ENCODE measurements around the gene RBM11.
"Not testable (repeated sequence)": the region's sequence is repeated elsewhere in the genome, so short reads cannot be mapped to it uniquely, and the experiment has no call there.

The RBM11 gene, protein sequence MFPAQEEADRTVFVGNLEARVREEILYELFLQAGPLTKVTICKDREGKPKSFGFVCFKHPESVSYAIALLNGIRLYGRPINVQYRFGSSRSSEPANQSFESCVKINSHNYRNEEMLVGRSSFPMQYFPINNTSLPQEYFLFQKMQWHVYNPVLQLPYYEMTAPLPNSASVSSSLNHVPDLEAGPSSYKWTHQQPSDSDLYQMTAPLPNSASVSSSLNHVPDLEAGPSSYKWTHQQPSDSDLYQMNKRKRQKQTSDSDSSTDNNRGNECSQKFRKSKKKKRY

GRCh38 chr21:14215971-14216641 lies at the start of gene RBM11:
Gene RBM11, plus strand, starts transcription at chr21:14216157. Its CDS starts 30 bp downstream, at chr21:14216187.
- peaks cover 2% of the 10 kb centered on the region for H3K27me3 Mint-ChIP-seq
- peak; percentile 83 for DNase-seq

DNA sequence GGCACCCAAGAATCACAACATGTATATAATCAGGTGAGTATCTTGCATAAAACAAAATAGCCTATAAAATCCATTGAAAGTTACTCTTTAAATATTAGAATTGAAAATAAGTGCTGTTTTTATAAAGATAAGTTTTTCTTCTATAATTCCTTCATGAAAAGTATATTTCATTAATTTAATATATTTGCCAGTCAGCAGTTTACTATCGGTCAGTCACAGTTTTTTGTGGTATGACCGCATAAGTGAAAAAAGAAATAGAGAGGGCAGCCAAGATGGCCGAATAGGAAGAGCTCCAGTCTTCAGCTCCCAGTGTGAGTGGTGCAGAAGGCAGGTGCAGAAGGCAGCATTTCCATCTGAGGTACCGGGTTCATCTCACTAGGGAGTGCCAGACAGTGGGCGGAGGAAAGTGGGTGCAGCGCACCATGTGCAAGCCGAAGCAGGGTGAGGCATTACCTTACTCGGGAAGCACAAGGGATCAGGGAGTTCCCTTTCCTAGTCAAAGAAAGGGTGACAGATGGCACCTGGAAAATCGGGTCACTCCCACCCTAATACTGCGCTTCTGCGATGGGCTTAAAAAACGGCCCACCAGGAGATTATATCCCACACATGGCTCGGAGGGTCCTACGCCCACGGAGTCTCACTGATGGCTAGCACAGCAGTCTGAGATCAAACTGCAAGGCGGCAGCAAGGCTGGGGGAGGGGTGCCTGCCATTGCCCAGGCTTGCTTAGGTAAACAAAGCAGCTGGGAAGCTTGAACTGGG lies 49.3 kb upstream of the RBM11 start:
- not testable (repeated sequence) for ATAC-seq; H3K36me3 Mint-ChIP-seq (ENCODE audit: low read depth); H3K4me3 Mint-ChIP-seq; H3K27ac Mint-ChIP-seq; DNase-seq; H3K9me3 Mint-ChIP-seq; H3K27me3 Mint-ChIP-seq; H3K4me1 Mint-ChIP-seq

More at GRCh38 chr21:14215971-14216641, at the start of gene RBM11:
- H3K27ac Mint-ChIP-seq, result no peak within 1 kb of the TSS
- H3K4me1 Mint-ChIP-seq, result peaks cover 9% of the 10 kb centered on the region
- peak; percentile 98 for ATAC-seq
- peak within 1 kb of the TSS; percentile 81 for H3K4me3 Mint-ChIP-seq
- H3K9me3 Mint-ChIP-seq, result no peaks in the 10 kb centered on the region
- H3K36me3 Mint-ChIP-seq (ENCODE audit: low read depth), result no peaks in the 10 kb centered on the region

DNA sequence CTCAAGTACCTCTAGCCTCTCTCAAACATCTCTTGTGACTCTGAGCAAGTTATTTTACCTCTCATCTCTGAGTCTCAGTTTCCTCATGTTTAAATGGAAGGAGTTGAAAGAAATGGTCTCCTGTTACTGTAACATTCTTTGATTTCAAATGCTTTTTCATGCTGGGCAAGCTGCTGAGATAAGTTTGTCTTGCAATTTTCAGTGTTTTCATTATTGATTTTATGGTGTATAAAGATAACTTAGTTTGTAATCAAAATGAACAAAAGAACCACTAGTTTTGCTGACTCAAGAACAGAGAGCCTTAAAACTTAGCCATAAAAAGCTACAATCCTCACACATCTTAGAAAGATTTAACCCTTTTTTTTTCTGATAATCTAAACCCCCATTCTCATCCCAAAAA lies 9.7 kb upstream of the RBM11 start:
- H3K27me3 Mint-ChIP-seq, result peaks cover 6% of the 10 kb centered on the region
- no peaks in the 10 kb centered on the region for H3K4me1 Mint-ChIP-seq
- DNase-seq (no peak), ATAC-seq (no peak)
- H3K4me3 Mint-ChIP-seq, result no peak overlapping the region
- H3K36me3 Mint-ChIP-seq (ENCODE audit: low read depth), result no peaks in the 10 kb centered on the region
- no peaks in the 10 kb centered on the region for H3K9me3 Mint-ChIP-seq
- no peak overlapping the region for H3K27ac Mint-ChIP-seq

- no peak within 1 kb of the TSS for H3K4me3 Mint-ChIP-seq
- no peak within 1 kb of the TSS for H3K27ac Mint-ChIP-seq
- no peaks in the 10 kb centered on the region for H3K9me3 Mint-ChIP-seq
- H3K27me3 Mint-ChIP-seq, result peaks cover 6% of the 10 kb centered on the region
- DNase-seq (no peak), ATAC-seq (no peak)
- no peaks in the 10 kb centered on the region for H3K4me1 Mint-ChIP-seq
- no peaks in the 10 kb centered on the region for H3K36me3 Mint-ChIP-seq (ENCODE audit: low read depth)
Measured at GRCh38 chr21:14210738-14211137, 5.2 kb upstream of the RBM11 start, which contains the start of gene LIPI. Gene LIPI, minus strand, starts transcription at chr21:14210955. Its CDS starts 110 bp downstream, at chr21:14210845.

GRCh38 chr21:14213164-14213563 lies 2.8 kb upstream of the RBM11 start:
- Mint-ChIP-seq H3K27me3 (peaks cover 3% of the 10 kb centered on the region), H3K9me3 (no peaks in the 10 kb centered on the region), H3K4me1 (peaks cover 9% of the 10 kb centered on the region), H3K36me3 (ENCODE audit: low read depth) (no peaks in the 10 kb centered on the region), H3K27ac (no peak overlapping the region), H3K4me3 (no peak overlapping the region)
- ATAC-seq, result no peak
- DNase-seq, result no peak

DNA sequence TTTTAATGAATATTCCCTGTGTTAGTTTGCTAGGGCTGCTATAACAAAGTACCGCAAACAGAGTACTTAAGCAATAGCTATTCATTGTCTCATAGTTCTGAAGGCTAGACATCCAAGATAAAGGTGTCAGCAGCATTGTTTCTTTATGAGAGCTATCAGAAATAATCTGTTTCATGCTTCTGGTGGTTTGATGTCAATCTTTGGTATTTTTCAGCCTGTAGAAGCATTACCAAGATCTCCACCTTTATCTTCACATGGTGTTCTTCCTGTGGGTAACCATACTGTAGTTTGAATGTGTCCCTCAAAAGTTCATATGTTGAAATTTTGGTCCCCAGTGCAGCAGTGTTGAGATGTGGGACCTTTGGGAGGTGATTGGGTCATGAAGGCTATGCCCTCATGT lies 7.4 kb downstream of the RBM11 start:
- no peak for ATAC-seq
- no peak for DNase-seq
- H3K27ac Mint-ChIP-seq, result no peak overlapping the region
- no peaks in the 10 kb centered on the region for H3K4me1 Mint-ChIP-seq
- no peaks in the 10 kb centered on the region for H3K27me3 Mint-ChIP-seq
- peaks cover 11% of the 10 kb centered on the region for H3K36me3 Mint-ChIP-seq (ENCODE audit: low read depth)
- no peaks in the 10 kb centered on the region for H3K9me3 Mint-ChIP-seq
- no peak overlapping the region for H3K4me3 Mint-ChIP-seq

- Mint-ChIP-seq H3K4me3 (no peak overlapping the region), H3K9me3 (peaks cover 17% of the 10 kb centered on the region), H3K27me3 (no peaks in the 10 kb centered on the region), H3K27ac (no peak overlapping the region), H3K4me1 (no peaks in the 10 kb centered on the region), H3K36me3 (ENCODE audit: low read depth) (peaks cover 11% of the 10 kb centered on the region)
- DNase-seq (no peak), ATAC-seq (no peak)
Measured at GRCh38 chr21:14229399-14229798, 13.4 kb downstream of the RBM11 start.

DNA sequence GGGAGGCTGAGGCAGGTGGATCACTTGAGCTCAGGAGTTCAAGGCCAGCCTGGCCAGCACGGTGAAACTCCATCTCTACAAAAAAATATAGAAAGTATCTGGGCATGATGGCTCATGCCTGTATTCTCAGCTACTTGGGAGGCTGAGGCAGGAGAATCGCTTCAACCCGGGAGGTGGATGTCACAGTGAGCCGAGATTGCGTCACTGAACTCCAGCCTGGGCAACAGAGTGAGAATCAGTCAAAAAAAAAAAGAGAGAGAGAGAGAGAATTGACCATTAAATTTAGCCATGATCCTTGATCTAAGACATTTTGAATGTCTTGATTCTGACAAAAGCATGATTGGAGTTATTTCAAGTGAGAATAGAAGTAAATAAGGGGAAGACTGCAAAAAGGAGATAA lies 19.1 kb downstream of the RBM11 start:
- Mint-ChIP-seq H3K27ac (no peak overlapping the region), H3K36me3 (ENCODE audit: low read depth) (no peaks in the 10 kb centered on the region), H3K4me3 (no peak overlapping the region), H3K27me3 (peaks cover 8% of the 10 kb centered on the region), H3K9me3 (peaks cover 5% of the 10 kb centered on the region), H3K4me1 (no peaks in the 10 kb centered on the region)
- ATAC-seq (no peak), DNase-seq (no peak)

DNA sequence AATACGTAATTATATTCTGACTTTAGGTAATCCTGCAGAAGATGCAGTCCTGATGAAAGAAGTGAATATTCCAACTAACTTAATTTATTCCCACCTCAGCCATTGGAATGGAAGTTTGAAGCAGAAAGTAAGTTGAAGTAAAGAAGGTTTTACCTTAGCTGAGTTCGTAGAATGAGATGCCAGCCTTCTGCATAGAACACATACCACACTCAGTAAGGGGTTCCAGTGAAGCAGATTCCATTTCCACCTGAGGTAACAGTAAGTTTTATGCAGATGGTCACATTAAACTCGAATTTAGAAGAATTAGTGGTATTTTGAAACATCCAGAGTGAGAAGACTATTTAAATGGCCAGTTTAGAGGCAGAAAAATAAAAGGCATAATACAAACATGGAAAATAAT lies 20.2 kb downstream of the RBM11 start:
- Mint-ChIP-seq H3K4me1 (peaks cover 3% of the 10 kb centered on the region), H3K36me3 (ENCODE audit: low read depth) (no peaks in the 10 kb centered on the region), H3K4me3 (no peak overlapping the region), H3K9me3 (no peaks in the 10 kb centered on the region), H3K27ac (no peak overlapping the region), H3K27me3 (peaks cover 8% of the 10 kb centered on the region)
- ATAC-seq, result no peak
- DNase-seq, result no peak

GRCh38 chr21:14239281-14239680 lies 23.3 kb downstream of the RBM11 start:
- Mint-ChIP-seq H3K4me1 (peaks cover 3% of the 10 kb centered on the region), H3K4me3 (no peak overlapping the region), H3K9me3 (no peaks in the 10 kb centered on the region), H3K36me3 (ENCODE audit: low read depth) (no peaks in the 10 kb centered on the region), H3K27me3 (peaks cover 8% of the 10 kb centered on the region), H3K27ac (no peak overlapping the region)
- DNase-seq (no peak), ATAC-seq (no peak)

DNA sequence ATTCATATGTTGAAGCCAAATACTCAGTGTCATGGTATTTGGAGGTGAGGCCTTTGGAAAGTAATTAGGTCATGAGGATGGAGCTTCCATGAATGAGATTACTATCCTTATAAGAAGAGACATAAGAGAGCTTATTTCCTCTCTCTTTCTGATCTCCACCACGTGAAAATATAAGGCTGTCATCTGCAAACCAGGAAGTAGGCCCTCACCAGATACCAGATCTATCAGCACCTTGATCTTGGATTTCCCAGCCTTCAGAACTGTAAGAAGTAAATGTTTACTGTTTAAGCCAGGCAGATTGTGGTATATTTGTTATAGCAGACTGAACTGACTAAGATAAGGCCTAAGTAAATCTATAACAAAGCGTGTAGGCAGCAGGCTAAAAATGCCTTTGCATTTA lies 25.3 kb downstream of the RBM11 start:
- ATAC-seq, result no peak
- H3K4me1 Mint-ChIP-seq, result peaks cover 3% of the 10 kb centered on the region
- H3K27me3 Mint-ChIP-seq, result peaks cover under 1% of the 10 kb centered on the region
- no peak overlapping the region for H3K4me3 Mint-ChIP-seq
- DNase-seq, result no peak
- no peaks in the 10 kb centered on the region for H3K9me3 Mint-ChIP-seq
- H3K36me3 Mint-ChIP-seq (ENCODE audit: low read depth), result no peaks in the 10 kb centered on the region
- H3K27ac Mint-ChIP-seq, result no peak overlapping the region

- DNase-seq, result no peak
- Mint-ChIP-seq H3K27me3 (no peaks in the 10 kb centered on the region), H3K27ac (no peak overlapping the region), H3K36me3 (ENCODE audit: low read depth) (no peaks in the 10 kb centered on the region), H3K4me3 (no peak overlapping the region), H3K4me1 (peaks cover 3% of the 10 kb centered on the region), H3K9me3 (no peaks in the 10 kb centered on the region)
- no peak for ATAC-seq
Measured at GRCh38 chr21:14243461-14243860, 27.5 kb downstream of the RBM11 start.

DNA sequence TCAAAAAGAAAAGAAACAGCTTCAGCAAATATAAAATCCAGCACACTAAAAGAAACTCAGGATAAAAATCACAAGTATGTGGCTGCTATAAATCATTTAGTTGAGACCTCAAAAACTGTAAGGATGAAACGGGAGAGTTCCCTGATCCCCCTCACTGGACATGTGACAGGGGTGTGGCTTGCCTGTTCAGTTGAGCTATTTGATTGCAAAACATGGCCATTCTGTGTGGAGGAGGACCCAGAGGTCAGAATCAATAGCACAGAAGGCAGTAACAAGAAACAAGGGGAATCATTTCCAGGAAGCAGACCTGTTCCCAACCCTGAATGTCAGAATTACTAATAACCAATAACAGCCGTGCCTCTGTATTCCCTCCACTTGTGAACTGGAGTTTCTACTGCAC lies 27.9 kb downstream of the RBM11 start:
- no peak overlapping the region for H3K4me3 Mint-ChIP-seq
- no peak for DNase-seq
- ATAC-seq, result no peak
- no peaks in the 10 kb centered on the region for H3K36me3 Mint-ChIP-seq (ENCODE audit: low read depth)
- peaks cover 2% of the 10 kb centered on the region for H3K27me3 Mint-ChIP-seq
- H3K27ac Mint-ChIP-seq, result no peak overlapping the region
- H3K4me1 Mint-ChIP-seq, result peaks cover 3% of the 10 kb centered on the region
- no peaks in the 10 kb centered on the region for H3K9me3 Mint-ChIP-seq

DNA sequence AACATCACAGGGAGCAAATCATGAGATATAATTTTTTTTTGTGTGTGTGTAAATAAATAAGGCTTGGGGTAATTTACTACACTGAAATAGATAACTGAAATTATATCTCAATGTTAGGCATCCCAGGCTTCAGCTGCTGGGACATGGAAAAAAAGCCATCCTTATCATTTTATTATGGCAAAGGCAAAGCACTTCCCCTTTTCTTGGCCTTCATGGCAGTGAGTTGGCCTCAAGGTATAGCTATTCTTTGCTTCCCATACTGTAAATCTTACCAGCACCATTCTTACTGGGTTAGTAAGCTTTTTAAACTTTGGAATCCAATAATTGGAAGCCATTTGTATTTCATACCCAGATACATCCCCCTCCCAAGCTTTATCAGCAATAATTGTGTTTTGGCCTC lies 29.0 kb downstream of the RBM11 start:
- ATAC-seq (no peak), DNase-seq (no peak)
- Mint-ChIP-seq H3K4me1 (peaks cover 3% of the 10 kb centered on the region), H3K27ac (no peak overlapping the region), H3K27me3 (peaks cover 4% of the 10 kb centered on the region), H3K36me3 (ENCODE audit: low read depth) (no peaks in the 10 kb centered on the region), H3K9me3 (no peaks in the 10 kb centered on the region), H3K4me3 (no peak overlapping the region)

DNA sequence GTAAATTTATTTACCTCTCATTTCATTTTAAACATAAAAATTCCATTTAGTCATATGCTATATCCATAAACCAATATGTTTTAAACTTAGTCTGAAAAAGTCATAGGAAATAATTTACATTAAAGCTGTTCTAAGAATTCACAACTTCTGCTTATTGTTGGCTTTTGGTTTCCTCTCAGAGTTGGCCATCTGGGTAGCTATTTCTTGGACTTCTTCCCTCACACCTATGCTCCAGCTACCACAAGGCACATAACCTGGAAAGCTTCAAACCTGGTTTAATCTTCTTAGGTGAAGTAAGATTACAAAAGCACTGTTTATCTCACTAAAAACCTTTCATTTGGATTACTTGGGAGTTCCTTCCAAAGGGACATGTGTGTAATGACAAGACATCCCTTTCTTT lies 29.8 kb downstream of the RBM11 start:
- H3K36me3 Mint-ChIP-seq (ENCODE audit: low read depth), result no peaks in the 10 kb centered on the region
- DNase-seq (no peak), ATAC-seq (no peak)
- peaks cover 2% of the 10 kb centered on the region for H3K4me1 Mint-ChIP-seq
- H3K9me3 Mint-ChIP-seq, result no peaks in the 10 kb centered on the region
- no peak overlapping the region for H3K27ac Mint-ChIP-seq
- H3K4me3 Mint-ChIP-seq, result no peak overlapping the region
- peaks cover 8% of the 10 kb centered on the region for H3K27me3 Mint-ChIP-seq
